HFF-Myc (cell line): ENCODE data around the gene KCNC1.

Source experiments
- DNase-seq: peaks from one replicate; pipeline ENCODE4 v3.0.0-alpha.2; 2011; ENCODE audit warnings: low read depth; ENCODE audit errors: extremely low read depth
- H3K4me3 ChIP-seq: replicated peaks from 2 replicates; pipeline ENCODE4 v1.5.1; 2011; ENCODE audit warnings: low read depth, mild to moderate bottlenecking, control low read depth, low read length
- CTCF ChIP-seq: IDR thresholded peaks from 2 replicates; pipeline ENCODE4 v1.5.1; 2012; ENCODE audit warnings: mild to moderate bottlenecking, low read depth, low read length, control low read depth; ENCODE audit errors: missing control alignments

The KCNC1 gene

DNA sequence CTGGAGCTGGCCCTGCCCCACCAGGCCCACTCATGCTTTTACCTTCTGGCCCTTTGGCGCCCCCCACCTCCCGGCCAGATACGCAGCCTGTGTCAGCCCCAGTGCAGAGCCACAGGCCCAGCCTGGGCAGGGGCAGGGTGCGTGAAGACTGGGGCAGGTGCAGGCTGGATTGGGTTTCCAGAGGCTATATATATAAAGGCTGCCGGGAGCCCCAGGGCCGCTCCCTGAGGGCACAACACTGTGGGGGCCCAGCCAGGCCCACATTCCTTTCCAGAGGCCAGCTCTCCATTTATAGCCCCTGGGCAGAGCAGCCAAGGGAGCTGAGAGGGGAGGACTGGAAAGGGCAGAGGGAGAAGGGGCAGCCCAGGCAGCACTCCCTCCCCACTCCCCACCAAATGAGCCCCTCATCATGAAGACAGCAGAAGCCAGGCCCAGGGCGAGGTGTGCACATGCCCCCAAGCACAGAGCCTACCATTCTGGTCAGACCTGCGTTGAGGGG is 20.2 kb upstream of the KCNC1 start:
- no peak for DNase-seq
- no peak for TF ChIP-seq CTCF
- H3K4me3 ChIP-seq = no peak overlapping the region

DNA sequence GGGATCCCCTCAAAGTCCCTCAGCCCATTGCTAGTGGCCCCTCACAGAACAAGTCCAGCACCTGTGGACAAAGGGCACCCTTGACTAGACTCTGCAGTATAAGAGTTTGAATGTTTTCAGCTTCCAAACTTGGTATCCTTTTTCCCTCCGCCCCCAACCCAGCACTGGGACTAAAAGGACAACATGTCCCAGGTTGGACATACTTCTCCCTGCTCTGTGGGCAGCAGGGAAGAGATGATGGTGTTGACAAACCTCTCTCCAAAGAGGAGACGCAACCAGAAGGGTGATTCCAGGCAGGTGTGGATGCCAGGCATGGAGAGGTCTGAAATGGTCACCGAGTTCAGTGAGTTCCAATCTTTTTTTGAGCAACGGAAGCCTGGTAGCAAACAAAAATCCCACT is 19.7 kb upstream of the KCNC1 start:
- TF ChIP-seq CTCF = no peak
- no peak overlapping the region for H3K4me3 ChIP-seq
- no peak for DNase-seq

GRCh38 chr11:17716807-17717206 is 17.8 kb upstream of the KCNC1 start:
- H3K4me3 ChIP-seq = no peak overlapping the region
- DNase-seq = no peak
- no peak for TF ChIP-seq CTCF

DNA sequence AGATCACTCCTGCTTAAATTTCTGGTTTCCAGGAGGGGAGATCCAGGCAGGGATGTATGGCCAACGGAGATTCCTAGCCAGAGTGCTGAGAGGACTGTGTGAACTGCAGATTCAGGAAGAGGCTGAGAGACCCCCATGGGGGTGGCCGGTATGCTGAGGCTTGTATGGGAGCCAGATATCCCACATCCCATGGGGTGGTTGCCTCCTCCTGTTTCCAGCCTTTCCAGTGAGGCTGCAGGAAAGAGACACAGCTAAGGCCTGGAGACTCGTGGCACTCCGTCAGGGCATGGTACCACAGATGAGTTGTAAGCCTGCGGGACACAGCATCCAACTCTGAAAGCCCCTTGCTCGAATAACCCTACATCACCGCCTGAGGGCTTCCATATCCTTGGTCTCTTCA is 16.6 kb upstream of the KCNC1 start:
- no peak for TF ChIP-seq CTCF
- no peak for DNase-seq
- no peak overlapping the region for H3K4me3 ChIP-seq

GRCh38 chr11:17718510-17718962 is 16.0 kb upstream of the KCNC1 start:
- TF ChIP-seq CTCF = no peak
- no peak overlapping the region for H3K4me3 ChIP-seq
- no peak for DNase-seq

DNA sequence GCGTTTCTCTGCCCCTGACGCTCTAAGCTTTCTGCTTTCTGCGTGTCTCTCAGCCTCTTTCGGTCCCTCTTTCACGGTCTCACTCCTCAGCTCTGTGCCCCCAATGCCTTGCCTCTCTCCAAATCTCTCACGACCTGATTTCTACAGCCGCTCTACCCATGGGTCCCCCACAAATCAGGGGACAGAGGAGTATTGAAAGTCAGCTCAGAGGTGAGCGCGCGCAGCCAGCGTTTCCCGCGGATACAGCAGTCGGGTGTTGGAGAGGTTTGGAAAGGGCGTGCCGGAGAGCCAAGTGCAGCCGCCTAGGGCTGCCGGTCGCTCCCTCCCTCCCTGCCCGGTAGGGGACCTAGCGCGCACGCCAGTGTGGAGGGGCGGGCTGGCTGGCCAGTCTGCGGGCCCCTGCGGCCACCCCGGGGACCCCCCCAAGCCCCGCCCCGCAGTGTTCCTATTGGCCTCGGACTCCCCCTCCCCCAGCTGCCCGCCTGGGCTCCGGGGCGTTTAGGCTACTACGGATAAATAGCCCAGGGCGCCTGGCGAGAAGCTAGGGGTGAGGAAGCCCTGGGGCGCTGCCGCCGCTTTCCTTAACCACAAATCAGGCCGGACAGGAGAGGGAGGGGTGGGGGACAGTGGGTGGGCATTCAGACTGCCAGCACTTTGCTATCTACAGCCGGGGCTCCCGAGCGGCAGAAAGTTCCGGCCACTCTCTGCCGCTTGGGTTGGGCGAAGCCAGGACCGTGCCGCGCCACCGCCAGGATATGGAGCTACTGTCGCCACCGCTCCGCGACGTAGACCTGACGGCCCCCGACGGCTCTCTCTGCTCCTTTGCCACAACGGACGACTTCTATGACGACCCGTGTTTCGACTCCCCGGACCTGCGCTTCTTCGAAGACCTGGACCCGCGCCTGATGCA is 15.3 kb upstream of the KCNC1 start, which contains the start of gene MYOD1:
Gene MYOD1 (plus strand): TSS at position 544 of the 910 bp plus-strand sequence. CDS start 212 bp downstream, at position 756.
- no peak within 1 kb of the TSS for H3K4me3 ChIP-seq
- no peak for TF ChIP-seq CTCF
- DNase-seq = no peak
